Mucosa of descending colon (tissue), 3 donors: ENCODE data around the gene CA9. TPM values are rescaled to one million over a fixed set of nuclear protein-coding genes. Genes with fewer than 3 reads are reported as not detected.

ENCODE experiments used
- ATAC-seq: fragments of 200-7000 bp; cut with Tn5 transposase; one replicate; pipeline ENCODE4 v1.9.1; 2020; ENCODE audit warnings: mild to moderate bottlenecking, moderate library complexity
- DNase-seq, 3 donors: peaks; one replicate each; pipeline ENCODE4 v3.0.0-alpha.2; 2020
- H3K36me3 ChIP-seq: fragments of 200-600 bp; one replicate; pipeline ENCODE4 v1.8.0; 2021; ENCODE audit warnings: low read depth, mild to moderate bottlenecking
- H3K4me1 ChIP-seq: fragments of 200-600 bp; one replicate; pipeline ENCODE4 v1.8.0; 2021; ENCODE audit warnings: low read depth, mild to moderate bottlenecking
- H3K4me3 ChIP-seq: fragments of 200-600 bp; one replicate; pipeline ENCODE4 v1.8.0; 2021; ENCODE audit warnings: mild to moderate bottlenecking
- H3K9me3 ChIP-seq: fragments of 200-600 bp; one replicate; pipeline ENCODE4 v1.8.0; 2021; ENCODE audit warnings: mild to moderate bottlenecking
- CTCF ChIP-seq: fragments of 200-600 bp; IDR thresholded peaks from one replicate; pipeline ENCODE4 v1.8.0; 2022; ENCODE audit warnings: antibody characterized with exemption, mild to moderate bottlenecking
- intact Hi-C, 2 donors: fragments of 100-400 bp; cut with DNase I in 1 of 2; cut with micrococcal nuclease in 1 of 2; formaldehyde crosslinking; loops; one replicate each; pipeline versions ENCODE4 v1.11.0 to v1.11.1; 2022; cut with DNase I, micrococcal nuclease
- total RNA-seq, 3 donors: library from RNA; stranded (reverse); fragmentation: NEBNext Ultra II Directional in 2 of 3; extraction: Animal tissue kit (Norgen Biotek cat#: 25700) in 2 of 3; gene quantifications; one replicate each; pipeline versions ENCODE4 v1.2.1 to v1.2.4, GENCODE V29; 2021 to 2023
- donor health status: DM: no; HTN: no; CAD: no; lungs with moderate emphysema.
- donor health status: DM: no; HTN: no; CAD: no.
- donor health status: DM: no; HTN: yes; CAD: no.

CA9 gene
- total RNA-seq, 3 donors from 2014 or later: 0.61 to 1.7 TPM; not detected in 1

GRCh38 chr9:35706951-35707350, 33.2 kb downstream of the CA9 start:
- Histone ChIP-seq H3K4me3 (no peak overlapping the region), H3K4me1 (no peaks in the 10 kb centered on the region), H3K36me3 (peaks cover 37% of the 10 kb centered on the region), H3K9me3 (no peaks in the 10 kb centered on the region)
- ATAC-seq (no peak), DNase-seq (no peak)
- intact Hi-C loops: loop anchor here in 1 of 2 donors (10.0 kb wide), 1 partner anchor 62 kb away; no protein-coding TSS in a partner anchor
- no peak for TF ChIP-seq CTCF

- no peak for ATAC-seq
Observed at GRCh38 chr9:35708146-35708545, 34.4 kb downstream of the CA9 start.

GRCh38 chr9:35710818-35711500, 37.2 kb downstream of the CA9 start:
- no peak for ATAC-seq
- DNase-seq: no peak
- no peaks in the 10 kb centered on the region for H3K9me3 ChIP-seq
- TF ChIP-seq CTCF: no peak
- H3K4me1 ChIP-seq: no peaks in the 10 kb centered on the region
- no peak overlapping the region for H3K4me3 ChIP-seq
- intact Hi-C loops: no loop called here
- H3K36me3 ChIP-seq: peaks cover 17% of the 10 kb centered on the region

More at GRCh38 chr9:35708146-35708545, 34.4 kb downstream of the CA9 start:
- DNase-seq: no peak
- TF ChIP-seq CTCF: no peak
- Histone ChIP-seq H3K4me3 (no peak overlapping the region), H3K36me3 (peaks cover 31% of the 10 kb centered on the region), H3K9me3 (no peaks in the 10 kb centered on the region), H3K4me1 (no peaks in the 10 kb centered on the region)
- intact Hi-C loops: loop anchor here in 1 of 2 donors (10.0 kb wide), 1 partner anchor 63 kb away; no protein-coding TSS in a partner anchor

- ATAC-seq: no peak
- H3K4me3 ChIP-seq: no peak overlapping the region
- intact Hi-C loops: no loop called here
- no peak for TF ChIP-seq CTCF
- H3K4me1 ChIP-seq: no peaks in the 10 kb centered on the region
- H3K36me3 ChIP-seq: peaks cover 13% of the 10 kb centered on the region
- no peaks in the 10 kb centered on the region for H3K9me3 ChIP-seq
- no peak for DNase-seq
Observed at GRCh38 chr9:35711501-35712428, 38.0 kb downstream of the CA9 start.

- peaks cover 21% of the 10 kb centered on the region for H3K36me3 ChIP-seq
- no peak for TF ChIP-seq CTCF
- no peaks in the 10 kb centered on the region for H3K9me3 ChIP-seq
- ATAC-seq (no peak), DNase-seq (no peak)
- H3K4me1 ChIP-seq: no peaks in the 10 kb centered on the region
- intact Hi-C loops: no loop called here
- H3K4me3 ChIP-seq: no peak overlapping the region
Observed at GRCh38 chr9:35712762-35713400, 39.2 kb downstream of the CA9 start.
